Fibroblast of villous mesenchyme (primary cell): ENCODE data around the gene PCK1. TPM values are rescaled to one million over a fixed set of nuclear protein-coding genes. Genes with fewer than 3 reads are reported as not detected.

ENCODE experiments used
- DNase-seq: peaks from one replicate; pipeline ENCODE4 v3.0.0-alpha.2; 2010; ENCODE audit warnings: low read depth
- H3K4me3 ChIP-seq: 2 replicates; pipeline ENCODE4 v1.5.1; 2011; ENCODE audit warnings: low read depth, mild to moderate bottlenecking, low read length
- total RNA-seq: library from RNA; depleted of rRNA; stranded (reverse); fragments of >200 nt; gene quantifications from 2 replicates; pipeline ENCODE4 v1.2.3, GENCODE V29; 2012
- TF ChIP-seq, protein P1 (sequence below): IDR thresholded peaks from 2 replicates; pipeline ENCODE4 v1.5.1; 2012; ENCODE audit warnings: low read depth, mild to moderate bottlenecking, low read length; ENCODE audit not compliant: insufficient read depth

PCK1 gene
- total RNA-seq, 1 donor = not detected

DNA sequence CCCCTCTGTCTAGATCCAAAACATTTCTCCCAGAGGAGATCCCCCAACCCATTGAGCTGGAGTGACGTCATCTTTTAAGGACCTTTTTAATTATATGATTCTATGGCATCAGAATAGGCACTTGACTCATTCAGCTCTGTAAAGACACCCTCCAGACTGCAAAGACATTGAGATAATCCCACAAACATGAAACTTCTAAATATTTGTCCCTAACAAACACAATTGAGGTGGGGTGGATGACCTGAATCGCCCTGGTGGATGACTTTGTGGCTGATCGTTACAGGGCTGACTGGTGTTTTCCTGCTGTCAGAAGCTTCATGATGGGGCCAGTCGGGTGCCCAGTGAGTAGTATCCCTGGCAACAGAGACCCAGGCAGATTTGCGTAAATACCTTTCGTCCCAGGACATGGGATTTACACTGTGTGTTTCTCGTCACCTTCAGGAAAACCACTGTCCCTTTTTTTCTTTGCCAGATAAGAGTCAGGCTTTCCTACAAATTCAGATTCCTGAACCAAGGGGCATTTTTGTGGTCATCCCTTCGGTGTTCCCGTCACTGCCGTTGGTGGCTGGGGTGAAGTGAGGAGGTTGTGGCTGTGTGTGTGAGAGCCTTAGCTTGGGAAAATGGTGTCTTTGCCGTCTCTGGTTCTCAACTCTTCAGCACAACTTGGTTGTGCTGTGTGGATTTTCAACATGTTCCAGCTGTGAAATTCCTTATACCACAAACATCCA, 5.3 kb upstream of the PCK1 start:
- peak; percentile 5 for DNase-seq
- H3K4me3 ChIP-seq = no peak overlapping the region
- TF ChIP-seq, protein P1, sequence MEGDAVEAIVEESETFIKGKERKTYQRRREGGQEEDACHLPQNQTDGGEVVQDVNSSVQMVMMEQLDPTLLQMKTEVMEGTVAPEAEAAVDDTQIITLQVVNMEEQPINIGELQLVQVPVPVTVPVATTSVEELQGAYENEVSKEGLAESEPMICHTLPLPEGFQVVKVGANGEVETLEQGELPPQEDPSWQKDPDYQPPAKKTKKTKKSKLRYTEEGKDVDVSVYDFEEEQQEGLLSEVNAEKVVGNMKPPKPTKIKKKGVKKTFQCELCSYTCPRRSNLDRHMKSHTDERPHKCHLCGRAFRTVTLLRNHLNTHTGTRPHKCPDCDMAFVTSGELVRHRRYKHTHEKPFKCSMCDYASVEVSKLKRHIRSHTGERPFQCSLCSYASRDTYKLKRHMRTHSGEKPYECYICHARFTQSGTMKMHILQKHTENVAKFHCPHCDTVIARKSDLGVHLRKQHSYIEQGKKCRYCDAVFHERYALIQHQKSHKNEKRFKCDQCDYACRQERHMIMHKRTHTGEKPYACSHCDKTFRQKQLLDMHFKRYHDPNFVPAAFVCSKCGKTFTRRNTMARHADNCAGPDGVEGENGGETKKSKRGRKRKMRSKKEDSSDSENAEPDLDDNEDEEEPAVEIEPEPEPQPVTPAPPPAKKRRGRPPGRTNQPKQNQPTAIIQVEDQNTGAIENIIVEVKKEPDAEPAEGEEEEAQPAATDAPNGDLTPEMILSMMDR = no peak

DNA sequence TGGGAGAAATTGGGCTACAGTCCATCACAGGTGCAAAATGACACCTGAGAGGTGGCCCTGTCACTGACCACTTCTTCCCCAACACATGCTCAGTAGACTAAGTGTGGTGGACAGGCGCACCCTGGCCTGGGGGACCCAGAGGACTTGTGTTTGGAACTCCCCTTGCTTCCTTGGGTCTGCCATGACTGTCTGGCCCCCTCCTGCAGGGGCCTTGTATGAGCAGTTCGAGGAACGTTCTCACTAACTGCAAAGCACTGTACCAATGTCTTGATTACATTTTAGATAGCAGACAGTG, 4.0 kb upstream of the PCK1 start:
- TF ChIP-seq, protein P1 = no peak
- no peak for DNase-seq
- no peak overlapping the region for H3K4me3 ChIP-seq

DNA sequence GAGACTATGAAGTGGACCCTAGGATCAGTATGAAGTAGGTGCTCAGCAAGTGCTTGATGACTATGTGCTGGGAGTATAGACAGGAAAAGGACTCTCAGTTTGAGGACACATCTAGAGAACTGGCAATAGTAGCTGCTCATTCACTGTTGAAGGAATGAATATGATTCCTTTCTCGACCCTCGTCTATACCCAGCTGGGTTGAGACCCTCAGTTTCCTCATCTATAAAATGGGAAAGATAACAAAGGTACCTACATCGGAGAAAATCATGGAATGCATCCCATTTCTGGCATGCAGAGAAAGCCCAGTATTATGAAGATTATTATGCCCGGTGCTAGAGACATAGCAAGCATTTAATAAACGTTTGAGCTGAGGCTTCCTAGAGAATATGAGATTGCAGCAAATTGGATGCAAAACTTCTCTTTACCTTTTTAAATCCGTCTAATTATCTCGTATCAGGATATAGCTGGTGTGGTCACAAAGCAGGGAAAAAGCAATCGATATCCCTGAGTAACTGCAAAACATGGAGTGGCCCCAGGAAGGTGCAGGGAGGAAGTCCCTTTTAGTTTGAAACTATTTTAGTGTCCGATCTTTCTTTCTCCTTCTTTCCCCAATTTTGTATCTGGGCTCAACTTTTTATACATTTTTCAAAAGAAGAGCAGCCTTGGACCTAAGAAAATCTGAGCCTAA, 2.8 kb upstream of the PCK1 start:
- H3K4me3 ChIP-seq = no peak overlapping the region
- TF ChIP-seq, protein P1 = no peak
- DNase-seq = no peak

DNA sequence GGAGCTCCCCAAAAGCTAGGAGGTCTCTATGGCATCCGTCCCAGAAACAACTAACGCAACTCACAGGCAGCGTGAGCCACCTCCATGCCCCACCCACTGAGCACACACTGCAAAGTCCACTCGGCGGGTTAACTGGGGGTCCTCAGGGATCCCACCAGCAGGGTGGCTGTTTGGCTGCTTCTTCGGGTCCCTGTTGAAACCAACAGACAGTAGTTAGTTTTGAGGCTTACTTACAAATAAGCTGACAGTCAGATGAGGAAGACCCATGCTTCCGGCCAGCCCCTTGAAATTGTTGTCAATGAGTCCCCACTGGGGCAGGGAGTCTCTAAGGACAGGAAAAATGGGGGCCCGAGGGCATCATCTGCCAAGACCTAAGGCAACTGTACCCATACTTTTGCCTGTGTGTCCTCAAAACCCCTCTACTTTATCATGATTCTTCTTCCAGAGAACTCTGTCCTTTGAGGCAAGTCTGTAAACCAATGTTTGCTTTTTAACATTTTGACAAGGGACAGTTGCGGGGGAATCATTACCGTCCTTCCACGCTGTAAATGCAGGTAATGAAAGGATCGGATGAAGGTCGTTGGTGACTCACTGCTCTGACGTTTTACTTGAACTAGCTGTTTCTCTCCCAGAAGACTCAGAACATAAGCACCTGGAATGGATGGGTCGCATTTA, 2.2 kb upstream of the PCK1 start:
- H3K4me3 ChIP-seq = no peak overlapping the region
- TF ChIP-seq, protein P1 = no peak

DNA sequence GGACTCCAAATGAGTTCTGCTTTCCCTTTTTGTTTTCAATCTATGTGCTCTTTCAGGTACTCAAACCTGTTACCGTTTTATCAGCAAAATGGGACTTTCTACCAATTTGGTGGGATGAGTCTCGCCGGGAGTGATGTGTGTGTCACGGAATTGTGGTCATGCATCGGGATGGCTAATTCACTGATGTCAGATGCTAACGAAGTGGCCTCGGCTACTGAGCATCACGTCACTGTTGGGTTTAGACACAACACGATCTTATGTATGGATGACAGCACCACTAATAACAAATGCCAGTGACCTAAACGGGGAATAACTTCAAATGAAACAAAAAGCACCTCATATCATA, 1.6 kb upstream of the PCK1 start:
- TF ChIP-seq, protein P1 = no peak
- no peak for DNase-seq
- H3K4me3 ChIP-seq = no peak overlapping the region

More for the DNA sequence above, 2.2 kb upstream of the PCK1 start:
- no peak for DNase-seq

DNA sequence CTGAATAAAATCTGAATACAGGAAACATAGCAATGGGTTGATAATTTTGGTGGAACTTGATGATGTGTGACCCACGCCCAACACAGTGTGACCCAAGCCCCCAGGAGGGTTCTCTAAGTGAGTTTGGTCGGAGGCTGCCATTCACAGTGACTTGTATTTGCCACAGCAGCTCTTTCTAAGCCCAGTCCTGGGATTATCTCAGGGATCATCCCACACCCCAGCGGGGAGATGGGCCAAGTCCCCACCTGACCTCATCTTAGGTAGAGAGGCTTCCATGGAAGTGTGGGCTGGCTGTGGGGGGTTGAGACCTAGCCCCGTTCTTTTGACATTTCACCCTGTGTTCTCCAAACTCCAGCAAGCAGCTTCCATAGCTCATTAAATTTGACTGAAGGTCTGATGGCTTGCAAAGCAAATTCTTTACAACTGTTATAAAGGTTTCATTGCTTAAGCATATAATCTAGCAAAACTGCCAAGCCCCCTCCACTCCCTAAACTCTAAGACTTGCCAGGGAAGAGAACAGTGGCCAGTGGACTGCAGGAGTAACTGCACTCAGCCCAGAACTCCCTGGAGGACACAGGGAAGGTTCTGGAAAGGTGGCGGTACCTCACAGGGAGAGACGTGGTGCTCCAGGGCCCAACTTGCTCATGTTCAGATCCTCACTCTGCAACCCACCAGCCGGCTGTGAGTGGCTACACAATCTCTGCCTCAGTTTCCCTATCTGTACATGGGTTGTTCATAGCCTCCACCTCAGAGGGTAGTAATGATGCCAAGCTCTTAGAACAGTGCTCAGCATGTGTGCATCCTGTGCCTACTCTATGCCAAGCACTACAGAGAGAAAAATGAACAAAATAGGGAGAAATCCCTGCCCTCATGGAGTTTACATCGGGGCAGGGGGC, 1.0 kb upstream of the PCK1 start:
- H3K4me3 ChIP-seq = no peak overlapping the region
- no peak for DNase-seq
- TF ChIP-seq, protein P1 = no peak
